ENCODE measurements around the gene ZMPSTE24.

DNA sequence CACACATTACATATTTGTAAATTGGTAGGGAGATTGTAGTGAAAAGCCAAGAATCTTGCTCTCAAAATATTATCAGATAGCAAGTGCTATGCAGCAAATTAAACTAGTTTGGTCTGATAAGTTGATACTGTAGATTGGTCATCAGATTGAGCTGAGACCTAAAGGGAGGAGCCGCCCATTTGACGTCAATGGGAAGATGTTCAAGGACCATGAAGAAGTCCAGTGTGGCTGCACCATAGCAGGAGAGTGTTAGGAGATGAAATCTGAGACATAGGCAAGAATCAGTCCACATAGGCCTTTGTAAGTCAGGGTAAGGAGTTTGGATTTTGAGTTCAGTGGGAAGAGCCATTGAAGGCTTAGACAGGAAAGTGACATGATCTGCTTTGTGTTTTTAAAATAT, 16.3 kb downstream of the ZMPSTE24 start:
- TF ChIP-seq, protein P1, sequence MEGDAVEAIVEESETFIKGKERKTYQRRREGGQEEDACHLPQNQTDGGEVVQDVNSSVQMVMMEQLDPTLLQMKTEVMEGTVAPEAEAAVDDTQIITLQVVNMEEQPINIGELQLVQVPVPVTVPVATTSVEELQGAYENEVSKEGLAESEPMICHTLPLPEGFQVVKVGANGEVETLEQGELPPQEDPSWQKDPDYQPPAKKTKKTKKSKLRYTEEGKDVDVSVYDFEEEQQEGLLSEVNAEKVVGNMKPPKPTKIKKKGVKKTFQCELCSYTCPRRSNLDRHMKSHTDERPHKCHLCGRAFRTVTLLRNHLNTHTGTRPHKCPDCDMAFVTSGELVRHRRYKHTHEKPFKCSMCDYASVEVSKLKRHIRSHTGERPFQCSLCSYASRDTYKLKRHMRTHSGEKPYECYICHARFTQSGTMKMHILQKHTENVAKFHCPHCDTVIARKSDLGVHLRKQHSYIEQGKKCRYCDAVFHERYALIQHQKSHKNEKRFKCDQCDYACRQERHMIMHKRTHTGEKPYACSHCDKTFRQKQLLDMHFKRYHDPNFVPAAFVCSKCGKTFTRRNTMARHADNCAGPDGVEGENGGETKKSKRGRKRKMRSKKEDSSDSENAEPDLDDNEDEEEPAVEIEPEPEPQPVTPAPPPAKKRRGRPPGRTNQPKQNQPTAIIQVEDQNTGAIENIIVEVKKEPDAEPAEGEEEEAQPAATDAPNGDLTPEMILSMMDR (IDR thresholded peaks at IDR 0.05; ENCODE audit: poor library complexity, severe bottlenecking), result no peak
- TF ChIP-seq POLR2AphosphoS5 (IDR thresholded peaks at IDR 0.05) (no peak), TAF1 (IDR thresholded peaks at IDR 0.05; ENCODE audit: low read depth) (no peak), EZH2 (IDR thresholded peaks at IDR 0.05; ENCODE audit: borderline replicate concordance, insufficient read depth, low read length, poor library complexity, severe bottlenecking) (no peak), EP300 (conservative IDR thresholded peaks at IDR 0.05; ENCODE audit: poor library complexity, severe bottlenecking) (no peak), RAD21 (conservative IDR thresholded peaks at IDR 0.05) (no peak), MXI1 (conservative IDR thresholded peaks at IDR 0.05; ENCODE audit: poor library complexity, severe bottlenecking) (no peak), SMC3 (conservative IDR thresholded peaks at IDR 0.05; ENCODE audit: poor library complexity) (no peak)
- TF ChIP-seq, protein P2, sequence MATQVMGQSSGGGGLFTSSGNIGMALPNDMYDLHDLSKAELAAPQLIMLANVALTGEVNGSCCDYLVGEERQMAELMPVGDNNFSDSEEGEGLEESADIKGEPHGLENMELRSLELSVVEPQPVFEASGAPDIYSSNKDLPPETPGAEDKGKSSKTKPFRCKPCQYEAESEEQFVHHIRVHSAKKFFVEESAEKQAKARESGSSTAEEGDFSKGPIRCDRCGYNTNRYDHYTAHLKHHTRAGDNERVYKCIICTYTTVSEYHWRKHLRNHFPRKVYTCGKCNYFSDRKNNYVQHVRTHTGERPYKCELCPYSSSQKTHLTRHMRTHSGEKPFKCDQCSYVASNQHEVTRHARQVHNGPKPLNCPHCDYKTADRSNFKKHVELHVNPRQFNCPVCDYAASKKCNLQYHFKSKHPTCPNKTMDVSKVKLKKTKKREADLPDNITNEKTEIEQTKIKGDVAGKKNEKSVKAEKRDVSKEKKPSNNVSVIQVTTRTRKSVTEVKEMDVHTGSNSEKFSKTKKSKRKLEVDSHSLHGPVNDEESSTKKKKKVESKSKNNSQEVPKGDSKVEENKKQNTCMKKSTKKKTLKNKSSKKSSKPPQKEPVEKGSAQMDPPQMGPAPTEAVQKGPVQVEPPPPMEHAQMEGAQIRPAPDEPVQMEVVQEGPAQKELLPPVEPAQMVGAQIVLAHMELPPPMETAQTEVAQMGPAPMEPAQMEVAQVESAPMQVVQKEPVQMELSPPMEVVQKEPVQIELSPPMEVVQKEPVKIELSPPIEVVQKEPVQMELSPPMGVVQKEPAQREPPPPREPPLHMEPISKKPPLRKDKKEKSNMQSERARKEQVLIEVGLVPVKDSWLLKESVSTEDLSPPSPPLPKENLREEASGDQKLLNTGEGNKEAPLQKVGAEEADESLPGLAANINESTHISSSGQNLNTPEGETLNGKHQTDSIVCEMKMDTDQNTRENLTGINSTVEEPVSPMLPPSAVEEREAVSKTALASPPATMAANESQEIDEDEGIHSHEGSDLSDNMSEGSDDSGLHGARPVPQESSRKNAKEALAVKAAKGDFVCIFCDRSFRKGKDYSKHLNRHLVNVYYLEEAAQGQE (IDR thresholded peaks at IDR 0.05; ENCODE audit: borderline replicate concordance), result no peak

Measured in neural cell (in vitro differentiated cells).